Kidney (tissue), 14 donors: ENCODE measurements around the gene SOX30. TPM values are rescaled to one million over a fixed set of nuclear protein-coding genes. Genes with fewer than 3 reads are reported as not detected.

ENCODE experiments used
- DNase-seq, 5 donors: peaks; one replicate each; pipeline ENCODE4 v3.0.0-alpha.2; 2013 to 2020
- FAIRE-seq: peaks from 2 replicates; lab custom pipeline; 2012; peaks lifted over from hg19 to GRCh38; lab: Jason Lieb, UNC
- H3K27ac ChIP-seq, 2 donors: one replicate each; pipeline ENCODE4 v1.7.0; 2013; ENCODE audit warnings: low read depth in 2 of 2, low read length in 2 of 2, inconsistent platforms in 1 of 2
- H3K27me3 ChIP-seq: one replicate; pipeline ENCODE4 v1.7.1; 2013; ENCODE audit warnings: low read length, inconsistent platforms; ENCODE audit not compliant: control insufficient read depth, insufficient read depth
- H3K36me3 ChIP-seq, 3 donors: one replicate each; pipeline versions ENCODE4 v1.7.0 to v1.7.1; 2013; ENCODE audit warnings: low read length in 3 of 3, control low read depth in 1 of 3, inconsistent platforms in 1 of 3; ENCODE audit not compliant: insufficient read depth in 3 of 3, control insufficient read depth in 2 of 3
- H3K4me1 ChIP-seq, 3 donors: one replicate each; pipeline versions ENCODE4 v1.7.0 to v1.7.1; 2013; ENCODE audit warnings: low read length in 3 of 3, inconsistent platforms in 1 of 3, low read depth in 1 of 3; ENCODE audit not compliant: control insufficient read depth in 2 of 3, insufficient read depth in 2 of 3
- H3K4me3 ChIP-seq, 3 donors: one replicate each; pipeline versions ENCODE4 v1.7.0 to v1.8.1; 2013; ENCODE audit warnings: low read length in 3 of 3, control low read depth in 1 of 3, inconsistent platforms in 1 of 3
- H3K9ac ChIP-seq, 3 donors: one replicate each; pipeline versions ENCODE4 v1.7.0 to v1.7.1; 2013; ENCODE audit warnings: low read length in 3 of 3, control low read depth in 1 of 3, inconsistent platforms in 1 of 3
- H3K9me3 ChIP-seq, 3 donors: one replicate each; pipeline versions ENCODE4 v1.7.0 to v1.7.1; 2013; ENCODE audit warnings: low read length in 3 of 3, control low read depth in 1 of 3, inconsistent platforms in 1 of 3; ENCODE audit not compliant: control insufficient read depth in 2 of 3, insufficient read depth in 1 of 3
- CTCF ChIP-seq: IDR thresholded peaks from 3 replicates; pipeline ENCODE4 v1.5.1; 2012; ENCODE audit warnings: mild to moderate bottlenecking, moderate library complexity, borderline replicate concordance; ENCODE audit not compliant: insufficient read depth; ENCODE audit errors: extremely low read depth
- intact Hi-C: fragments of 100-400 bp; cut with DNase I; formaldehyde crosslinking; loops from one replicate; pipeline ENCODE4 v1.11.1; 2022
- polyA plus RNA-seq: library from polyadenylated mRNA; stranded (reverse); fragments of 350-450 nt; fragmentation: Illumina TruSeq; extraction: RNeasy Lipid Tissue Mini Kit (QIAGEN cat#74804); gene quantifications from one replicate; pipeline ENCODE4 v1.2.3, GENCODE V29; 2014; ENCODE audit warnings: low read depth, low replicate concordance; ENCODE audit not compliant: insufficient read depth
- total RNA-seq: library from RNA; stranded (reverse); fragmentation: NEBNext Ultra II Directional; extraction: Animal tissue kit (Norgen Biotek cat#: 25700); gene quantifications from one replicate; pipeline ENCODE4 v1.2.1, GENCODE V29; 2021
- donor health status: control.
- donor health status: control.
- donor health status: control.
- donor health status: control.
- donor health status: control.
- donor health status: DM: yes; HTN: yes; CAD: no.
- donor health status: Normal renal cell carcinoma (clear cell type).

The SOX30 gene
- total and polyA plus RNA-seq, 2 donors from 2014 or later, result 0.09 TPM; not detected in 1

DNA sequence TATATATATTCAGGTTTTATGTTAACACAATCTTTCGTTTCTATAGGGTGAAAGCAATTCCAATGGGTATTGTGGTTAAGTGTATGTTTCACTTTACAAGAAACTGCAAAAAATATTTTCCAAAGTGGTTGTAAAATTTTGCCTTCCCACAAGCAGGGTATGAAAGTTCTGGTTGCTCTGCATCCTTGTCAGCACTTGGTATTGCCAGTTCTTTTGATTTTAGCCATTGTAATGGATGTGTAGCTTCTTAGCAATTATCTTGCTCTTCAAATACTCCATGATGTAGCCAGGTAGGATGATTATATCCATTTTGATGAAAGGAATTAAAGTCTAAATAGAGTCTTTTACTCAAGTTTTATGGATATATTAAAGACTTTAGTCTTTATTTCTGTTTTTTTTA is 67.6 kb downstream of the SOX30 start:
- Histone ChIP-seq H3K36me3 (no peaks in the 10 kb centered on the region), H3K9ac (no peak overlapping the region), H3K27ac (no peak overlapping the region), H3K4me1 (no peaks in the 10 kb centered on the region), H3K9me3 (no peaks in the 10 kb centered on the region), H3K4me3 (no peak overlapping the region), H3K27me3 (no peaks in the 10 kb centered on the region)
- DNase-seq (no peak), FAIRE-seq (no peak)
- intact Hi-C loops, result no loop called here
- no peak for TF ChIP-seq CTCF

DNA sequence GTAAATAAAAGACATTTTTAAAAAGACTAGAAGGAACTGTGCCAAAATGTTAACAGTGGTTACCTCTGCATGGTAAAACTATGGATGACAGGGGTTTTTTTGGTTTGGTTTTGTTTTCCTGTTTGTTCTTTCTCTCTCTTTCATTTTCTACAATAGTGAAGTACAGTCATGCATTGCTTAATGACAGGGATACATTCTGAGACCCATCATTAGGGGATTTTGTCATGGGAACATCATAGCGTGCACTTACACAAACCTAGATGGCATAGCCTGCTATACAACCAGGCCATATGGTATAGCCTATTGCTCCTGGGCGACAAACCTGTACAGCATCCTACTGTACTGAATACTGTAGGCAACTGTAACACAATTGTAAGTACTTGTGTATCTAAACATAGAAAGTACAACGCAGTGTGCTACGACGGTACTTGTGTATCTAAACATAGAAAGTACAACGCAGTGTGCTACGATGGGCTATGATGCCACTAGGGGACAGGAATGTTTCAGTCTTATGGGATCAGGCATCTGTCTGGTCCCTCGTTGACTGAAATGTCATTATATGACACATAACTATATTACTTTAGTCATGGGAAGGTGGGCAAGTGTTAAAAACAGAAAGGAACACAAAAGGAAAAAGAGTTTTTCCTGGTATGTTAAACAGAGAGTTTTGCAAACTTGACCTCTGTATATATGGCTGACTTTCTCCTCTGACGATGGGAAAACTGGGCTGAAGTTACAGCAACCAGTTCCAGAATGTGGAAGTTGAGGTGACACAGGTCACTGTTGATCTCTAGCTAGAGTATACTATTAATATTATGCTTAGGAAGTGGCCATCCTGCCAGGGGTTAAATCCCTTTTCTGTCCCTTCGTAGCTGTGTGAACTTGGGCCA is 69.3 kb downstream of the SOX30 start:
- Histone ChIP-seq H3K27ac (no peak overlapping the region), H3K4me1 (no peaks in the 10 kb centered on the region), H3K9me3 (no peaks in the 10 kb centered on the region), H3K4me3 (no peak overlapping the region), H3K9ac (no peak overlapping the region), H3K36me3 (no peaks in the 10 kb centered on the region), H3K27me3 (no peaks in the 10 kb centered on the region)
- TF ChIP-seq CTCF, result no peak
- intact Hi-C loops, result no loop called here
- DNase-seq (no peak), FAIRE-seq (no peak)

DNA sequence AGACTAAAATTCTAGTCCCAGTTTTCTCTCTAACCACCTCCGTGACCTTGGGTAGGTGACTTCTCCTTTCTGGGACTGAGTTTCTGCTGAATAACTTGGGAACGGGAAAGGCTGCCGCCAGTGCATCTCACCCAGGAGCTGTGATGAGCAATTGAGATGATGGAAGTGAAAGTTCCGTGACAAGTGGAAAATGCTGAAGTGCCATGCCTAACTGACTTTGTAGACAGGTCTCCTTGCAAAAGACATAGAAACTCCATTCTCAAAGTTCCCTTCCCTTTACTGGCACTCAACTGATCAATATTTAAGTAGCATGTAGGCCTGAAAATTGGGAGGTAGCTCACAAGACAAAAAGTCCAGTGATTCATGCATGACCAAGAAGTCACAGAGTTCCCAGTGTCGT is 70.3 kb downstream of the SOX30 start:
- no peak for FAIRE-seq

More for the DNA sequence above, 70.3 kb downstream of the SOX30 start:
- H3K4me3 ChIP-seq, result no peak overlapping the region
- no peaks in the 10 kb centered on the region for H3K36me3 ChIP-seq
- no peaks in the 10 kb centered on the region for H3K9me3 ChIP-seq
- TF ChIP-seq CTCF, result no peak
- H3K27ac ChIP-seq, result no peak overlapping the region
- intact Hi-C loops, result no loop called here
- H3K9ac ChIP-seq, result no peak overlapping the region
- no peaks in the 10 kb centered on the region for H3K27me3 ChIP-seq
- DNase-seq, result no peak
- H3K4me1 ChIP-seq, result no peaks in the 10 kb centered on the region
